OCI-LY7 (cell line): Measurements from ENCODE around the gene HES2. TPM values are rescaled to one million over a fixed set of nuclear protein-coding genes. Genes with fewer than 3 reads are reported as not detected.

Experiments
- BruUV-seq: library from RNA; stranded (reverse); fragments of 400-500 nt; replicated peaks from 2 replicates; lab custom pipeline; 2021; lab: Mats Ljungman, UMichigan
- CTCF ChIA-PET: fragments of 300-600 bp; sonication (Branson Sonifier 250); formaldehyde crosslinking; loops from one replicate; lab custom pipeline; 2022; ENCODE audit warnings: antibody characterized with exemption; ENCODE audit not compliant: unreplicated experiment; lab: Charles Lee
- POLR2A ChIA-PET: fragments of 300-600 bp; sonication (Branson Sonifier 250); formaldehyde crosslinking; loops from one replicate; lab custom pipeline; 2022; ENCODE audit warnings: antibody characterized with exemption; lab: Charles Lee
- DNase-seq: peaks from one replicate; pipeline ENCODE4 v3.0.0-alpha.2; 2015; ENCODE audit warnings: low spot score
- H2AFZ ChIP-seq: fragments of 200-600 bp; sonication (generic), shearing (Covaris generic); 2 replicates; pipeline ENCODE4 v1.6.1; 2014; ENCODE audit warnings: mild to moderate bottlenecking, antibody characterized with exemption, low read length, moderate library complexity
- H3K27ac ChIP-seq: fragments of 200-600 bp; sonication (generic); 2 replicates; pipeline ENCODE4 v1.5.1; 2014; ENCODE audit warnings: mixed run types, low read depth, mild to moderate bottlenecking, moderate library complexity, low read length, inconsistent platforms; ENCODE audit not compliant: poor library complexity, severe bottlenecking
- H3K36me3 ChIP-seq: fragments of 200-600 bp; sonication (generic); 2 replicates; pipeline ENCODE4 v1.6.1; 2014; ENCODE audit warnings: mild to moderate bottlenecking, antibody characterized with exemption, low read length, moderate library complexity, mixed read lengths; ENCODE audit not compliant: insufficient read depth
- H3K4me1 ChIP-seq: fragments of 200-600 bp; sonication (generic); 2 replicates; pipeline ENCODE4 v1.5.1; 2014; ENCODE audit warnings: mild to moderate bottlenecking, low read length; ENCODE audit not compliant: insufficient read depth, poor library complexity, severe bottlenecking
- H3K4me2 ChIP-seq: fragments of 200-600 bp; sonication (generic); 2 replicates; pipeline ENCODE4 v1.6.1; 2014; ENCODE audit warnings: mild to moderate bottlenecking, low read length
- H3K4me3 ChIP-seq: fragments of 200-600 bp; sonication (generic); 2 replicates; pipeline ENCODE4 v1.5.1; 2014; ENCODE audit warnings: mild to moderate bottlenecking, low read depth, low read length; ENCODE audit not compliant: poor library complexity, severe bottlenecking
- H3K79me2 ChIP-seq: fragments of 200-600 bp; sonication (generic); 2 replicates; pipeline ENCODE4 v1.6.1; 2016; ENCODE audit warnings: low read depth, mild to moderate bottlenecking, low read length, moderate library complexity, mixed read lengths; ENCODE audit not compliant: insufficient read depth
- H3K9me2 ChIP-seq: fragments of 200-600 bp; sonication (generic); 2 replicates; pipeline ENCODE4 v1.6.1; 2016; ENCODE audit warnings: mild to moderate bottlenecking, low read length, mixed read lengths; ENCODE audit not compliant: insufficient read depth
- H3K9me3 ChIP-seq: fragments of 200-600 bp; sonication (generic); 2 replicates; pipeline ENCODE4 v1.6.1; 2014; ENCODE audit warnings: mild to moderate bottlenecking, mixed run types, low read length, mixed read lengths
- H4K20me1 ChIP-seq: fragments of 200-600 bp; sonication (generic); 2 replicates; pipeline ENCODE4 v1.6.1; 2014; ENCODE audit warnings: mild to moderate bottlenecking, antibody characterized with exemption, low read length, moderate library complexity, mixed read lengths; ENCODE audit not compliant: insufficient read depth
- EZH2phosphoT487 ChIP-seq: fragments of 200-600 bp; sonication (generic); IDR thresholded peaks from 2 replicates; pipeline ENCODE4 v1.6.1; 2018; ENCODE audit warnings: low read depth, borderline replicate concordance, mild to moderate bottlenecking, mixed run types, antibody characterized with exemption, low read length, moderate library complexity, mixed read lengths
- intact Hi-C: fragments of 100-400 bp; cut with micrococcal nuclease; formaldehyde crosslinking; loops from one replicate; pipeline ENCODE4 v1.10.0; 2022; ENCODE audit not compliant: unreplicated experiment
- total RNA-seq, 2 experiments: library from RNA; depleted of rRNA in 1 of 2; stranded (reverse); fragments of >200 nt in 1 of 2; shearing (Covaris generic) in 1 of 2; gene quantifications; 2 replicates each; pipeline ENCODE4 v1.2.3, GENCODE V29; 2014 to 2022
- TF ChIP-seq, protein P1 (sequence below): fragments of 200-600 bp; sonication (generic); conservative IDR thresholded peaks from 2 replicates; pipeline ENCODE4 v1.5.1; 2014; ENCODE audit warnings: mild to moderate bottlenecking, antibody characterized with exemption, low read length, moderate library complexity, mixed read lengths

HES2 gene
- total RNA-seq, 2 experiments from 2014 or later, result not detected

DNA sequence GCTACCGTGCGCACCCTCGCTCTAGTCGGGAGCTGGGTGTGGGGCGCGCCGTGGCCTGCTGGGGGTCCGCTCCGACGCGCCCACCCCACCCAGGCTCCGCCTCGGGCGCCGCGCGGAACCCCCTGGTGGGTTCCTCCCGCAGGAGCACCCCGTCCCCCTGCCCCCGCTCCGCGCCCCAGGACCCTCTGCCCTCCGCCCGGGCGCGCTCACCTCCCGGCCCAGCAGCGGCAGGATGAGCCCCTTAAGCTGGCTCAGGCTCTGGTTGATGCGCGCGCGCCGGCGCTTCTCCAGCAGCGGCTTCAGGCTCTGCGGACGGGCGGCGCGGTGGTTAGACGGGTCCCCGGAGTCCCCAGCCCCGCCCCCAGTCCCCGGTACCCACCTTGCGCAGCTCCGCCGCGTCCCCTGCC lies 319 bp downstream of the HES2 start:
- Histone ChIP-seq H3K79me2 (no peaks in the 10 kb centered on the region), H3K4me1 (no peaks in the 10 kb centered on the region), H3K9me2 (no peaks in the 10 kb centered on the region), H3K27ac (no peak overlapping the region), H3K4me2 (no peak overlapping the region), H3K4me3 (no peak overlapping the region), H3K36me3 (no peaks in the 10 kb centered on the region), H2AFZ (no peak overlapping the region), H3K9me3 (no peaks in the 10 kb centered on the region), H4K20me1 (no peaks in the 10 kb centered on the region)
- POLR2A ChIA-PET, result no interaction called here
- TF ChIP-seq, protein P1, sequence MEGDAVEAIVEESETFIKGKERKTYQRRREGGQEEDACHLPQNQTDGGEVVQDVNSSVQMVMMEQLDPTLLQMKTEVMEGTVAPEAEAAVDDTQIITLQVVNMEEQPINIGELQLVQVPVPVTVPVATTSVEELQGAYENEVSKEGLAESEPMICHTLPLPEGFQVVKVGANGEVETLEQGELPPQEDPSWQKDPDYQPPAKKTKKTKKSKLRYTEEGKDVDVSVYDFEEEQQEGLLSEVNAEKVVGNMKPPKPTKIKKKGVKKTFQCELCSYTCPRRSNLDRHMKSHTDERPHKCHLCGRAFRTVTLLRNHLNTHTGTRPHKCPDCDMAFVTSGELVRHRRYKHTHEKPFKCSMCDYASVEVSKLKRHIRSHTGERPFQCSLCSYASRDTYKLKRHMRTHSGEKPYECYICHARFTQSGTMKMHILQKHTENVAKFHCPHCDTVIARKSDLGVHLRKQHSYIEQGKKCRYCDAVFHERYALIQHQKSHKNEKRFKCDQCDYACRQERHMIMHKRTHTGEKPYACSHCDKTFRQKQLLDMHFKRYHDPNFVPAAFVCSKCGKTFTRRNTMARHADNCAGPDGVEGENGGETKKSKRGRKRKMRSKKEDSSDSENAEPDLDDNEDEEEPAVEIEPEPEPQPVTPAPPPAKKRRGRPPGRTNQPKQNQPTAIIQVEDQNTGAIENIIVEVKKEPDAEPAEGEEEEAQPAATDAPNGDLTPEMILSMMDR, result no peak
- no peak for TF ChIP-seq EZH2phosphoT487
- CTCF ChIA-PET, result no interaction called here
- no TSS peak for BruUV-seq
- no peak for DNase-seq
- intact Hi-C loops, result no loop called here

DNA sequence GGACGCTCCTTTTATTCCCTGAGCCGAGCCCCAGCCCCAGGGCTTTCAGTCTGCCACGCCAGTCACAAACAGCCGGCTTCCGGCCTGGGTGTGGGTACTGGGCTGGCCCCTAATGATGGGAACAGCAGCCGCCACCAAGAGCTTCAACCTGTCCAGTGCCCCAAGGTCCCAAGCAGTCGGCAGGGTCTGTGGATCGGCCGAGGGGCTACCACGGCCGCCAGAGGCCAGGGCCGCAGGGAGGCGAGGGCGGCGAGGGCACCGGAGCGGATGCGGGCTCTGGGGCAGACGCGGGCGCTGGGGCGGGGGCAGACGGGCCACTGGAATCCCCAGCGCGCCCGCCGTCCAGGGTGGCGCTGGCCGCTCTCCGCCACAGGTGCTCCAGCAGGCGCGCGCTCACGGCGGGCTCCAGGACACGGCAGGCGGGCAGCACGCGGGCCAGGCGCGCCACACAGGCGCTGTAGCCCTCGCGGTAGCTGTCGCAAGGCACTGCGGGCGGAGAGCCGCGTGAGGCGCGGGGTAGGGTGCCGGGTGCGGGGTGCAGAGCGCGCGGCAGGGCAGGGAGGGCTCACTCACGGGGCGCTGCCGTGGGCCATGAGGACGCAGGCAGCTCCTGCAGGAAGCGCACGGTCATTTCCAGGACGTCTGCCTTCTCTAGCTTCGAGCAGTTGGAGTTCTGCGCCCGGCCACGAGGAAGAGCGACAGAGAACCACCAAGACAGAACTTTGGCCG lies 887 bp downstream of the HES2 start:
- Histone ChIP-seq H3K4me1 (no peaks in the 10 kb centered on the region), H4K20me1 (no peaks in the 10 kb centered on the region), H3K27ac (no peak overlapping the region), H3K36me3 (no peaks in the 10 kb centered on the region), H3K4me2 (no peak overlapping the region), H3K4me3 (no peak overlapping the region), H3K9me3 (no peaks in the 10 kb centered on the region), H2AFZ (no peak overlapping the region), H3K9me2 (no peaks in the 10 kb centered on the region), H3K79me2 (no peaks in the 10 kb centered on the region)
- no TSS peak for BruUV-seq
- ChIA-PET POLR2A (no interaction called here), CTCF (no interaction called here)
- intact Hi-C loops, result no loop called here
- no peak for DNase-seq
- TF ChIP-seq, protein P1, result no peak
- no peak for TF ChIP-seq EZH2phosphoT487

DNA sequence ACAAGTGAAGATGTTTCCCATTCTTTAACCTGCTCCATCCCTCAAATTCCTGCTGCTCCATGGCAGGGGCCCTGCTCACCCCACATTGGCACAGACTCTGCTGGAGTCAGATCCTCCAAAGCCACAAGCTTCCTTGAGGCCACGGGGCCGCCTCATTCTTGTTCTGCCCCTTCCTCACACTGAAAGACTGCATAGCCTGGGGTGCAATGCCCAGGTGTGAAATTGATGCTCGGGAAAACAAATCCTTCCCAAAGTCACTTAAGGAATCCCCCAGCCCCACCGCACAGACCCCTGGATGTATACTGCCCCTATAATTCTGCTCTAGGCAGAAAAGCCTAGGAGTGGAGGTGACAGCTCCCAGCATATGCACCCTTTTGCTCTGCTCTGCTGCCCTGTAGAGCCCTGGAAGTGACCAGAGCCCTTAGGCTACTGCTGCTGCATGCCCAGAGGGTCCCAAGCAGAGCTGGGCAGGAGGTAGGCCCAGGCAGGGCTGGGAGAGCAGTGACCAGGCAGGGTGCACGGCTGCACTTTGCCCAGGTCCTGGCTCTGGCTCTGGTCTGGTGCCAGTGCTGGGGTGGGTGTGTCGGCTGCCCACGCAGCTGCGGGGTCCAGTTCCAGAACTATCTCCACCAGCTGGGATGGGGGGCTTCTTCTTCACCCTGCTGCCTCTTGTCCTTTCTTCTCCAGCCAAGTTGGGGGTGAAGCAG lies 1.6 kb downstream of the HES2 start:
- H4K20me1 ChIP-seq, result no peaks in the 10 kb centered on the region
- TF ChIP-seq EZH2phosphoT487, result no peak
- TF ChIP-seq, protein P1, result no peak
- no peaks in the 10 kb centered on the region for H3K4me1 ChIP-seq
- H3K4me3 ChIP-seq, result no peak overlapping the region
- ChIA-PET POLR2A (no interaction called here), CTCF (no interaction called here)
- intact Hi-C loops, result no loop called here
- H3K4me2 ChIP-seq, result no peak overlapping the region
- H2AFZ ChIP-seq, result no peak overlapping the region
- no peaks in the 10 kb centered on the region for H3K36me3 ChIP-seq
- H3K9me3 ChIP-seq, result no peaks in the 10 kb centered on the region
- no peaks in the 10 kb centered on the region for H3K79me2 ChIP-seq
- H3K27ac ChIP-seq, result no peak overlapping the region
- H3K9me2 ChIP-seq, result no peaks in the 10 kb centered on the region
- no peak for DNase-seq
- BruUV-seq, result no TSS peak
